A673 (cell line): Measurements from ENCODE around the gene CEP112. TPM values are rescaled to one million over a fixed set of nuclear protein-coding genes. Genes with fewer than 3 reads are reported as not detected.

Source experiments
- BruUV-seq: library from RNA; stranded (reverse); fragments of 400-500 nt; replicated peaks from 2 replicates; lab custom pipeline; 2021; lab: Mats Ljungman, UMichigan
- CTCF ChIA-PET: fragments of 300-600 bp; sonication (Branson Sonifier 250); formaldehyde crosslinking; loops from one replicate; lab custom pipeline; 2022; ENCODE audit warnings: antibody characterized with exemption; lab: Charles Lee
- POLR2A ChIA-PET: fragments of 300-600 bp; sonication (Branson Sonifier 250); formaldehyde crosslinking; loops from one replicate; lab custom pipeline; 2022; ENCODE audit warnings: antibody characterized with exemption; ENCODE audit not compliant: low non-redundant PET; lab: Charles Lee
- DNase-seq: peaks from one replicate; pipeline ENCODE4 v3.0.0-alpha.2; 2015; ENCODE audit warnings: low spot score
- H3K27ac ChIP-seq: fragments of 200-600 bp; sonication (generic); 2 replicates; pipeline ENCODE4 v1.5.1; 2016; ENCODE audit warnings: mixed run types, low read depth, mild to moderate bottlenecking, mixed read lengths, antibody characterized with exemption, low read length; ENCODE audit not compliant: poor library complexity, severe bottlenecking
- H3K27me3 ChIP-seq: fragments of 200-600 bp; sonication (generic); replicated peaks from 2 replicates; pipeline ENCODE4 v1.6.1; 2017; ENCODE audit warnings: mixed run types, low read depth, mild to moderate bottlenecking, mixed read lengths, antibody characterized with exemption, low read length; ENCODE audit not compliant: insufficient read depth, poor library complexity
- H3K36me3 ChIP-seq: fragments of 200-600 bp; sonication (generic); 2 replicates; pipeline ENCODE4 v1.6.1; 2016; ENCODE audit warnings: mixed run types, mild to moderate bottlenecking, mixed read lengths, antibody characterized with exemption, low read length; ENCODE audit not compliant: insufficient read depth, poor library complexity, severe bottlenecking
- H3K4me1 ChIP-seq: fragments of 200-600 bp; sonication (generic); 2 replicates; pipeline ENCODE4 v1.6.1; 2017; ENCODE audit warnings: mixed run types, mild to moderate bottlenecking, mixed read lengths, antibody characterized with exemption, low read length; ENCODE audit not compliant: insufficient read depth, poor library complexity, severe bottlenecking
- H3K4me3 ChIP-seq: fragments of 200-600 bp; sonication (generic); 2 replicates; pipeline ENCODE4 v1.5.1; 2016; ENCODE audit warnings: low read depth, mixed run types, mild to moderate bottlenecking, mixed read lengths, low read length; ENCODE audit not compliant: poor library complexity, severe bottlenecking
- H3K9me3 ChIP-seq: fragments of 200-600 bp; sonication (generic); 2 replicates; pipeline ENCODE4 v1.6.1; 2016; ENCODE audit warnings: mixed run types, low read depth, mild to moderate bottlenecking, mixed read lengths, antibody characterized with exemption, low read length; ENCODE audit not compliant: poor library complexity, severe bottlenecking
- CTCF ChIP-seq: fragments of 300-800, 200-600 bp; sonication (generic); conservative IDR thresholded peaks from 2 replicates; pipeline ENCODE4 v1.5.1; 2017; ENCODE audit warnings: low read depth, mild to moderate bottlenecking, antibody characterized with exemption, low read length, moderate library complexity, mixed read lengths
- EZH2 ChIP-seq: fragments of 200-600 bp; sonication (generic); IDR thresholded peaks from 2 replicates; pipeline ENCODE4 v1.6.1; 2017; ENCODE audit warnings: borderline replicate concordance, low read depth, mild to moderate bottlenecking, mixed read lengths, antibody characterized with exemption, low read length; ENCODE audit not compliant: poor library complexity, severe bottlenecking
- intact Hi-C: fragments of 100-400 bp; cut with micrococcal nuclease; formaldehyde crosslinking; loops from one replicate; pipeline ENCODE4 v1.10.0; 2022; ENCODE audit not compliant: unreplicated experiment
- total RNA-seq: library from RNA; stranded (reverse); gene quantifications from 2 replicates; pipeline ENCODE4 v1.2.3, GENCODE V29; 2021

The CEP112 gene
- total RNA-seq, 1 experiment from 2014 or later, result 27.2 TPM

DNA sequence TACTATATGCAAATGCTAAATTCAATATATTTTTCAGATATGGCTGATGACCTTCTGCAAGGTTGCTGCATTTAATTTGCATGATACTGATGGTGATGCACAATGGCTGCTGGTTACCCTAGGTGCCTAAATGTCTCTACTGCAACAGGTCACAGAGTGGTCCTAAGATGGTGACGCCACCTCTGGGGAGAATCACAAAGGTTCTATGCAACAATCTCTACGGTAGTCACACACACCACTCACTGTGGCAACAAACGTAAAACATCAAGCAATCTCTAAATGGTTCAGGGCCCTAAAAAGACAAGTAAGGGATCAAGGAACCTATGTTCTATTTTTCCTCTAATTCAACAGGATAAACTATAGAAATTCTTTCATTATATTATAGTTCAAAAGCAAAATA lies 293.3 kb downstream of the CEP112 start:
- H3K36me3 ChIP-seq, result no peaks in the 10 kb centered on the region
- intact Hi-C loops, result no loop called here
- no peak for DNase-seq
- H3K9me3 ChIP-seq, result no peaks in the 10 kb centered on the region
- POLR2A ChIA-PET, result no interaction called here
- no peaks in the 10 kb centered on the region for H3K4me1 ChIP-seq
- no peak overlapping the region for H3K4me3 ChIP-seq
- no TSS peak for BruUV-seq
- no peak overlapping the region for H3K27ac ChIP-seq
- TF ChIP-seq CTCF (no peak), EZH2 (no peak)
- H3K27me3 ChIP-seq, result no peaks in the 10 kb centered on the region
- CTCF ChIA-PET, result no interaction called here

DNA sequence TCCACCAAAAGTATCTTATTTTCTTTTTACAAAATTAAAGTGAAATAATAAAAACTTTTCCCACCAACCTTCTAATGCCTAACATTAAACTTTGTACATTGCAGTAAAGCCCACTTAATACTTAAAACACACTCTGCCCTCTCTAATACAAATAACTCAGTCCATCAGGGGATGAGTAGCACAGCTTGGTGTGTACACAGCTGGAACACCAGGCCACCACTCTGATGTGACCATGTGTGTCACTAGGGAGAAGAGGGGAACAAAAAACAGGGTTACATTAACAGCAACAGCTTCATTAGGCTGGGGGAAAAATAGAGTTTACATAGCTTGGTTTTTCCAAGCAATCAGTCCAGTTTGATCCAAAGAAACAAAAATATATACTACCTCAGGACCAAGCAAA lies 295.0 kb downstream of the CEP112 start:
- BruUV-seq, result no TSS peak
- ChIA-PET CTCF (no interaction called here), POLR2A (no interaction called here)
- Histone ChIP-seq H3K9me3 (no peaks in the 10 kb centered on the region), H3K4me1 (no peaks in the 10 kb centered on the region), H3K4me3 (no peak overlapping the region), H3K36me3 (no peaks in the 10 kb centered on the region), H3K27ac (no peak overlapping the region), H3K27me3 (no peaks in the 10 kb centered on the region)
- intact Hi-C loops, result no loop called here
- DNase-seq, result no peak
- TF ChIP-seq CTCF, result no peak
- no peak for TF ChIP-seq EZH2

- POLR2A ChIA-PET, result interaction anchor here (0.6 kb wide), 1 partner anchor 281 kb away, joined by 3 read pairs; no protein-coding TSS in a partner anchor
- no TSS peak for BruUV-seq
These were observed 296.0 kb downstream of the CEP112 start for GRCh38 chr17:65895969-65896368.

More at GRCh38 chr17:65895969-65896368, 296.0 kb downstream of the CEP112 start:
- Histone ChIP-seq H3K27me3 (no peaks in the 10 kb centered on the region), H3K36me3 (no peaks in the 10 kb centered on the region), H3K4me1 (no peaks in the 10 kb centered on the region), H3K4me3 (no peak overlapping the region), H3K27ac (no peak overlapping the region), H3K9me3 (no peaks in the 10 kb centered on the region)
- TF ChIP-seq EZH2 (no peak), CTCF (no peak)
- intact Hi-C loops, result no loop called here
- DNase-seq, result no peak
- CTCF ChIA-PET, result no interaction called here
